Gastrocnemius medialis (tissue), 4 donors: ENCODE measurements around the gene C10orf95.

Experiments
- CTCF ChIP-seq, 5 experiments: fragments of 450-650 bp in 3 of 5; fragments of 200-600 bp in 2 of 5; sonication (generic) in 2 of 5; IDR thresholded peaks in 4 of 5; conservative IDR thresholded peaks in 1 of 5; 1 replicate in 4 of 5; 2 replicates in 1 of 5; pipeline ENCODE4 v1.5.1; 2016 to 2019; ENCODE audit warnings: antibody characterized with exemption in 5 of 5, mild to moderate bottlenecking in 3 of 5, moderate library complexity in 3 of 5
- POLR2A ChIP-seq, 2 donors: fragments of 450-650 bp; IDR thresholded peaks; one replicate each; pipeline ENCODE4 v1.6.1; 2017; ENCODE audit warnings: antibody characterized with exemption in 2 of 2, mild to moderate bottlenecking in 2 of 2, moderate library complexity in 2 of 2

DNA sequence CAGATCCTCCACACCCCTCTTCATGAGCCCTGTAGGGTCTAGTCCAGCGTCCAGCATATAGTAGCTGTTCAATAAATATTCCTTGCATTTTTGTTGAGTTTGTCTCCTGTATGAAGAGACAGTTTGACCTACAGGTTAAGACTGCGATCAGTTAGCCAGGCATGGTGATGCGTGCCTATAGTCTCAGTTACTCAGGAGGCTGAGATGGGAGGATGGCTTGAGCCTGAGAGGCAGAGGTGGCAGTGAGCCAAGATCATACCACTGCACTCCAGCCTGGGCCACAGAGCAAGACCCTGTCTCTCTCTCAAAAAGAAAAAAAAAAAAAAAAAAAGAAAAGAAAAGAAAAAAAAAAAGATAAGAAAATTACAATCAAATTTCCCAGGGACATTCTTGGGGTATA lies 13.8 kb downstream of the C10orf95 start:
- TF ChIP-seq POLR2A (IDR thresholded peaks at IDR 0.05) (no peak), CTCF (IDR thresholded peaks at IDR 0.05 in 4 of 5, conservative IDR thresholded peaks at IDR 0.05 in 1 of 5) (no peak)
